Jurkat, Clone E6-1 (cell line): ENCODE measurements around the gene CCDC102B.
"Not testable (repeated sequence)": the region's sequence is repeated elsewhere in the genome, so short reads cannot be mapped to it uniquely, and the experiment has no call there.

ENCODE experiments used
- DNase-seq: peaks from one replicate; pipeline ENCODE4 v3.0.0-alpha.2; 2011; ENCODE audit warnings: low read depth, low spot score
- H3K4me3 ChIP-seq: 2 replicates; pipeline ENCODE4 v1.5.1; 2011; ENCODE audit warnings: mild to moderate bottlenecking, low read length, control low read depth, moderate library complexity

Gene CCDC102B

DNA sequence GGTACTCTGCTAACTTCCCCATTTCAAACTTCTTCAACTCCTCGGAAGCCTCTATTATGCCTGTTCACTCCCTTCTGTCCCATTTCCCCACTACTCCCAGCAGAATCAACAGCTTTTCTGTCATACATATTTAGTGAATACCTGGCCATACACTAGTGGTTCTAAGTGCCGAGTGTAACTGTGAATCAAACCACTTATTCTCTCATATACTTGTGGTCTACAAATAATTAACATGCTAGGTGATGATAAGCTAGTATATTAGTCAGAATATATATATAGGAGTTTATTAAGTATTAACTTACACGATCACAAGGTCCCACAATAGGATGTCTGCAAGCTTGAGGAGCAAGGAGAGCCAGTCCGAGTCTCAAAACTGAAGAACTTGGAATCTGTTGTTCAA is 150.7 kb downstream of the CCDC102B start:
- no peak overlapping the region for H3K4me3 ChIP-seq
- no peak for DNase-seq

GRCh38 chr18:68954738-68955137 is 156.9 kb downstream of the CCDC102B start:
- H3K4me3 ChIP-seq: no peak overlapping the region
- no peak for DNase-seq

DNA sequence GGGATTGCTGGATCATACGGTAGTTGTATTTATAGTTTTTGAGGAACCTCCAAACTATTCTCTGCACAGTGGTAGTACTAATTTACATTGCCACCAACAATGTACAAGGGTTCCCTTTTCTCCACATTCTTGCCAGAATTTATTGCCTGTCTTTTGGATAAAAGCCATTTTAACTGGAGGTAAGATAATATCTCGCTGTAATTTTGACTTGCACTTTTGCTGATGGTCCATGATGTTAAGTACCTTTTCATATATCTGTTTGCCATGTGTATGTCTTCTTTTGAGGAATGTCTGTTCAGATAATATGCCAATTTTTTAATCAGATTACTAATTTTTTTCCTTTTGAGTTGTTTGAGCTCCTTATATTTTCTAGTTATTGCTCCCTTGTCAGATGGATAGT is 158.8 kb downstream of the CCDC102B start:
- DNase-seq: no peak
- H3K4me3 ChIP-seq: no peak overlapping the region

GRCh38 chr18:68960355-68960754 is 162.5 kb downstream of the CCDC102B start:
- DNase-seq: no peak
- no peak overlapping the region for H3K4me3 ChIP-seq

DNA sequence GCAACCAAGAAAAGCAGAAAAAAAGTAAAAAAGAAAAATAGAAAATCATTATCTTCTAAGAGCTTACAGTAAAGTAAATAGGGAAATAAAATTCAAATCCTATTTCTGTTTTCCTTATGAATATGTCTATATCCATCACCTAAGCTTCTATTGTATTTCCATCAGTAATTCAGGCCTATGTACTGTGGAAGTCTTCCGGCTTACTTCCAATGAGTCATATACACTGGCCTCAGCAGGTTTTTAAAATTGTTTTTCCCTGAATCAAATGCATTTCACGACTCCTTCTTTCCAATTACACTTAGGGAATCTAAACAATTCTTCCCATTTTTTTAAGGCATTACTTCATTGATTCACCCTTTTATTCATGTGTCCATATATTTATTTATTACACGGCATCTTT is 164.7 kb downstream of the CCDC102B start:
- no peak for DNase-seq
- no peak overlapping the region for H3K4me3 ChIP-seq

DNA sequence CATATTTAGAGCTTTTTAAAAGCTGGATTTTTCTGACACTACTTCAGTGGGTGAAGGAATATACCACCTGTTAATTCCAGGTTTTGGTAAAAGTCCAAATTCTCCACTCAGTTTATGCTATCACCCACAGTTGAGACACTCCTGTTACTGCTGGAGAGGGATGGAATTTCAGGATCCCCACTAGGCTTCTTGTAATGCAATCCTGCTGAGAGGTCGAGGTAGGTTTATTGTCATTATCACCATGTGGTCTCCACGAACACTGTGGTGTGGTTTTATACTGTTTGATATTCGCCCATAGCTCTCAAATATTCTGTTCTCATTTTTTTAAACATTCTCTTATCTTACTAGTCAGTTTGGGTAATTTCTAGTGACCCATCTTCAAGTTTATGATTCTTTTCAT is 167.9 kb downstream of the CCDC102B start:
- DNase-seq: no peak

GRCh38 chr18:68969027-68969426 is 171.1 kb downstream of the CCDC102B start:
- DNase-seq: no peak
- H3K4me3 ChIP-seq: no peak overlapping the region

More for the DNA sequence above, 167.9 kb downstream of the CCDC102B start:
- H3K4me3 ChIP-seq: no peak overlapping the region

DNA sequence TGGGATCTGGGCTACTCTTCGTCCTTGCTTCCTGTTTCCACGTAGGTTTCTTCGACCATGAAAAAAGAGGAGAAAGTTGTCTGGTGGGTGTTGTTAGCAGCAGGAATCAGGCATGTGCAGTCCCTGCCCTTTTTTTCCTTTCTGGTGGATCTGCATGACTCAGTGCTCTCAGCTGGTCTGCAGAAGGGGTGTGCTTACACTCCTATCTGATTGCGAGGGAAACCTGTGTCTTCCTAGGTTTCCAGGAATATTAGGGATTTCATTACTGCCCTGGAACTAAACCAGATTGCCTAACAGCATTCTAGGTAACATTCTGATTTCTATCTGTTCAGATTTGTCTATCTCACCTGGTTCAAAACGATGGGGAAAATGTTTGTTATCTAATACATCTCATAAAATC is 174.3 kb downstream of the CCDC102B start:
- no peak overlapping the region for H3K4me3 ChIP-seq
- DNase-seq: no peak

DNA sequence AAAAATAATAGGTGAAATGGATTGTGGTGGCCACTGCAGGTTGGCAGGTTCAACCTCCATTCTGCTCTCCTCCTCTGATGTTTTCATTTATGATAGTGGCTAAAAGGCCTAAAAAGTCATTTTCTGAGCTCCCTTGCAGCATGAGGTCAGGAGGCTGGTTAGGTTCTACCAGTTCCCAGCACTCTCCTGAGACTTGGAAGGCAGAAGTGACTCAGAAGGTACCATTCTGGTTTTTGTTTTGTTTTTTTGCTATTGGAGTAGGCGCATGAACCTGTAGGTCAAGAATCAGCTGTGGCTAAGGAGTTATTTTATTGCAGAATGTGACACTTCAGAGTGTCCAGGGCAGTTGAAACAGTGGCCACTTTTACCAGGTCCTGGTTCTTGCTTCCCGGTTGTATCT is 181.9 kb downstream of the CCDC102B start:
- DNase-seq: no peak
- H3K4me3 ChIP-seq: no peak overlapping the region

DNA sequence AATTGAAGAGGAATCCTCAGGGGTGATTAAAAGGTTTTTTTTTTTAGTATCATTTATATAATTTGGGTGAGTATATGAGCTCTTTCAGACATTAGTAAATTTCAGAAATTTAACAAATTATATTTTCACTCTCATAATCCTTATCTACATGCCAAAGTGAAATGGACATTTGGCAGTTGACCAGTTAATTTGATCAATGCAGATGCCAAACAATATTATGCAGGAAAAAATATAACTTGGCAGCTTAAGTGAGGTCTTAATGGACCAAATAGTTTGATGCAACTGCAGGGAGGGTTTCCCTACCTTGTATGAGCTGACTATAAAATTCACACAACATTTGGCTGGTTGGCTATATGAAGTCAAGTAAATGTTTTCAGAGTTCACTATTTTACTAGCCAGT is 185.2 kb downstream of the CCDC102B start:
- DNase-seq: no peak
- H3K4me3 ChIP-seq: no peak overlapping the region

- no peak for DNase-seq
- H3K4me3 ChIP-seq: no peak overlapping the region
Observed at GRCh38 chr18:68984342-68984741, 186.5 kb downstream of the CCDC102B start.

DNA sequence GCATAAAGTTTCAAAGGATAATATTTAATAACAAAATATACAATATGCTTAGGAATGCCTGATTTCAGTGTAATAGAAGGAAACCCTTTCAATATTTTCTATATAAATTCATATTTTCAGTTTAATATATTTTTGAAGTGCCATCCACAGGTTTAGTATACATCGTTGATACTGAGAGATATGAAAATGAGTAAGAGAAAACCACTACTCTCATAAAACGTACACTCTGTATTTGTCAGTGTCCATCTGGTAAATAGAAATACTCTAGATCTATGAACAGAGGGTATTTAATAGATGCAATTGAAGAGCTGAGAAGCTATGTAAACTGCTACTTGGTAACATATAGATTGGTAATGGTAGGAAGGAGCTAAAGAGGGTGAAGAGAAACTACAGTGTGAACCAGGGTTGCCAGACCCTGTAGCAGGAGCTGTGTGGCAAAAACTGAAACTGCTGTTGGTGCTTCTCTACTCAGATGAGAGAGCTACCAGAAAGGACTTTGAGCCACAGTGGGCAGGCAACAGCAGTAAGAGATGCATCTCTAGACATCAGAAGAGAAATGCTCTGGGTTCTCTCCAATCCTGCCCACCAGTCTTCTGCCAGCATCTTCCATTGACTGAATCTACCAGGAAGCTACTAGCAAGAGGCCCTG is 187.4 kb downstream of the CCDC102B start:
- no peak for DNase-seq
- no peak overlapping the region for H3K4me3 ChIP-seq

DNA sequence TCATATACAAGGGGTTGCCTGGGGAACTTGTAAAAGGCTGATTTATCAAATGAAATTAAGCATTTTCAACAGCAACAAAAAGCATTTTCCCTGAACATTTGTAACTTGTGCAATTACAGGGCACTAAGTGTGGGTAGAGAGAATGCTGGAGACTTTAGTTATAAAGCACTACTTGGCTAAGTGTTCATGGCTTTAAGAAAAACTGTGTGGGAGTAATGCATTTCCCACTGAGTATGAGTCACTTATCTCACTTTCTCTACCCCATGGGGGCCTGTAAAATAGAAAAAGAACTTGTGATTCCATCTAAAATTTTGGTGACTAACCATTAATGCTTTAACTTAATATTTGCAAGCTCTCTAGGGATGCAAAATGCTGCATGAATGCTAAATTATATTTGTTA is 193.4 kb downstream of the CCDC102B start:
- DNase-seq: no peak
- no peak overlapping the region for H3K4me3 ChIP-seq

GRCh38 chr18:68992719-68993482 is 195.0 kb downstream of the CCDC102B start:
- H3K4me3 ChIP-seq: no peak overlapping the region
- DNase-seq: no peak

GRCh38 chr18:68995675-68996074 is 197.8 kb downstream of the CCDC102B start:
- no peak overlapping the region for H3K4me3 ChIP-seq
- DNase-seq: no peak

DNA sequence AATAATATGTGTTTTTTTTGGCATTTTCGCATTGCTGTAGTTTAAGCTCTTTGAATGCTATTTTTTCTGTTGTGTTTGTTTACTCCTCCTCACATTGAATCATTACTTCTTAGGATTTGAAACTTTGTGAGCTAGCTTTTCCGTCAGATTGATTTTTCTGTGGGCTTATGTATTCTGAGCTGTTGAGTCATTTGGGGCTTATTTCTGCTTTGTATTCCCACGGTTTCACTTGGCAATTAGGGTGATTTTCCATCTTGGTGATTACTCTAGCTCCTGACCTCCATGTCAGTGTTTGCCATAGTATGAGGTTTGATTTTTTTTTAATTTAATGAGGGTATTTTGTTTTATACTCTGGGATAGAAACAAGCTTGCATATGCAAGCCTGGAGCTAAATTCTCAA is 200.0 kb downstream of the CCDC102B start:
- no peak overlapping the region for H3K4me3 ChIP-seq
- no peak for DNase-seq

DNA sequence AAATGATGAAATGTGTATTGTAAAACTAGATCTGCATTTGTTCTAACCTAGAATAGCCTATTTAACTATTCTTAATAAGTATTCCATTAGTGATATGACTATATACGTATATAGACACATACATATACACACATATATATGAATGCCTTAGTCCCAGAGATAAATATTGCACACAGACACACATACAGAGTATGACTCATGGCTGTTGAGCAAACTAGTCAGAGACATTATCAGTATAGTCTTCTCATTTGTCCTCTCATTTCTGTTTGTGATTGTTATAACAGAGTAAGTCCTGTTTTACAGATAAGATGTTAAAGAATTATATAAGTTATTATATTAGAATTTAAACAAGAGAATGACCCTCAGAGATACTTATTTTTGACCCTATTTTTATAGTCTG is 202.5 kb downstream of the CCDC102B start:
- no peak for DNase-seq
- H3K4me3 ChIP-seq: no peak overlapping the region

DNA sequence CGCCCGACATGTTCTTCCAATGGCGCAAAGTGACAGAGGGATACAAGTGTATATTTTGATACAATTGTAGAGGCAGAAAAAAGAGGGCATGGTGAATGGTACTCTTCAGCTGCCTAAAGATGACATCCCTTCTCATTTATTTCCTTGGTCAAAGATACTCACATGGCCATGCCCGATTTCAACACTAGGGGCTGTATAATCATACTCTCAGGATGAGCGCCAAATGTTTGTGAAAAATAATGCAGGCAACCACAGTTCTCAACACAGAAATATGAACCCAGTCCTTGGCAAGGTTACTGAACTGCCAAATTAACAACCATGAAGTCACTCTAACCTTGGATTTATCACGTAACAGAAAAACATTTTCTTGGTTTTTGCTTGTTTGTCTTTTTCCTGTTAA is 204.4 kb downstream of the CCDC102B start:
- H3K4me3 ChIP-seq: no peak overlapping the region

GRCh38 chr18:69006212-69006611 is 208.3 kb downstream of the CCDC102B start:
- H3K4me3 ChIP-seq, DNase-seq: not testable (repeated sequence)

More for the DNA sequence above, 204.4 kb downstream of the CCDC102B start:
- peak; percentile 6 for DNase-seq

DNA sequence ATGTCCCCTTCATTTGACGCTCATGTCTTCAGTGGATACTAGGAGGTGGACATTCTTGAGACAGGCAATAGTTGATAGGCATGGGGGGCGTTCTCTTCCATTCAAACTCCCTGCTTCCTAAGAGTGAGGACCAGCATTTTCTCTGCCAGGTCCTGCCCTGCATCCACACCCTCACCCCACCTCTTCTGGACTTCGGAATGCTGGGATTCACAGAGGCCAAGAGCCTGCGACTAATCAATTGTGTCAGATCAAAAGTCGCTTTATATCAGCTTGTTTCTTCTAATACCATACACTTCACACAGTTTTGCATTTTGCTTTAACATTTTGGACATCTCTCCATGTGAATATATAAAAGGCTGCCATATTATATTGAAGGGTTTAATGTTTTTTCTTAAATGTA is 210.7 kb downstream of the CCDC102B start:
- H3K4me3 ChIP-seq: no peak overlapping the region
- DNase-seq: no peak
